HUES48 (cell line): ENCODE data around the gene AWAT1.
"Not testable (repeated sequence)": the region's sequence is repeated elsewhere in the genome, so short reads cannot be mapped to it uniquely, and the experiment has no call there.

Source experiments
- H3K27ac ChIP-seq: one replicate; pipeline ENCODE4 v1.7.0; 2013; ENCODE audit warnings: low read depth, low read length, inconsistent platforms
- H3K27me3 ChIP-seq: 2 replicates; pipeline ENCODE4 v1.6.1; 2013; ENCODE audit warnings: mild to moderate bottlenecking, low read length; ENCODE audit not compliant: control insufficient read depth, insufficient read depth
- H3K36me3 ChIP-seq: 2 replicates; pipeline ENCODE4 v1.6.1; 2013; ENCODE audit warnings: low read length; ENCODE audit not compliant: control insufficient read depth, insufficient read depth
- H3K4me1 ChIP-seq: 2 replicates; pipeline ENCODE4 v1.6.1; 2013; ENCODE audit warnings: mild to moderate bottlenecking, low read length; ENCODE audit not compliant: control insufficient read depth, insufficient read depth
- H3K4me3 ChIP-seq: 2 replicates; pipeline ENCODE4 v1.5.1; 2013; ENCODE audit warnings: mild to moderate bottlenecking, low read depth, low read length
- H3K9ac ChIP-seq: 2 replicates; pipeline ENCODE4 v1.6.1; 2013; ENCODE audit warnings: mild to moderate bottlenecking, low read depth, low read length, moderate library complexity
- H3K9me3 ChIP-seq: 2 replicates; pipeline ENCODE4 v1.6.1; 2013; ENCODE audit warnings: low read length; ENCODE audit not compliant: control insufficient read depth, insufficient read depth

Gene AWAT1

GRCh38 chrX:70234355-70234754 lies at the start of gene AWAT1:
AWAT1 (plus strand) TSS chrX:70234655; CDS start chrX:70234696, 41 bp downstream.
- H3K9me3 ChIP-seq, result peaks cover 30% of the 10 kb centered on the region
- no peaks in the 10 kb centered on the region for H3K27me3 ChIP-seq
- H3K9ac ChIP-seq, result no peak within 1 kb of the TSS
- H3K27ac ChIP-seq, result no peak within 1 kb of the TSS
- H3K4me1 ChIP-seq, result no peaks in the 10 kb centered on the region
- no peaks in the 10 kb centered on the region for H3K36me3 ChIP-seq
- H3K4me3 ChIP-seq, result no peak within 1 kb of the TSS

- Histone ChIP-seq H3K9me3 (peaks cover 30% of the 10 kb centered on the region), H3K27ac (no peak overlapping the region), H3K27me3 (no peaks in the 10 kb centered on the region), H3K4me3 (no peak overlapping the region), H3K36me3 (no peaks in the 10 kb centered on the region), H3K4me1 (no peaks in the 10 kb centered on the region), H3K9ac (no peak overlapping the region)
Measured at GRCh38 chrX:70190225-70190624, 44.2 kb upstream of the AWAT1 start.

- no peaks in the 10 kb centered on the region for H3K27me3 ChIP-seq
Measured at GRCh38 chrX:70196961-70197720, 37.3 kb upstream of the AWAT1 start.

GRCh38 chrX:70201732-70202131 lies 32.7 kb upstream of the AWAT1 start:
- no peak overlapping the region for H3K9ac ChIP-seq
- H3K9me3 ChIP-seq, result peaks cover 40% of the 10 kb centered on the region
- no peaks in the 10 kb centered on the region for H3K27me3 ChIP-seq
- no peaks in the 10 kb centered on the region for H3K36me3 ChIP-seq
- H3K4me3 ChIP-seq, result no peak overlapping the region
- no peaks in the 10 kb centered on the region for H3K4me1 ChIP-seq
- H3K27ac ChIP-seq, result no peak overlapping the region

More at GRCh38 chrX:70196961-70197720, 37.3 kb upstream of the AWAT1 start:
- Histone ChIP-seq H3K4me1 (no peaks in the 10 kb centered on the region), H3K9me3 (peaks cover 34% of the 10 kb centered on the region), H3K9ac (no peak overlapping the region), H3K27ac (no peak overlapping the region), H3K4me3 (no peak overlapping the region), H3K36me3 (no peaks in the 10 kb centered on the region)

GRCh38 chrX:70208479-70208878 lies 26.0 kb upstream of the AWAT1 start:
- no peaks in the 10 kb centered on the region for H3K27me3 ChIP-seq
- H3K27ac ChIP-seq, result no peak overlapping the region
- no peak overlapping the region for H3K4me3 ChIP-seq
- no peaks in the 10 kb centered on the region for H3K36me3 ChIP-seq
- no peaks in the 10 kb centered on the region for H3K4me1 ChIP-seq
- peaks cover 12% of the 10 kb centered on the region for H3K9me3 ChIP-seq
- no peak overlapping the region for H3K9ac ChIP-seq

- H3K4me1 ChIP-seq, H3K36me3 ChIP-seq, H3K4me3 ChIP-seq, H3K9ac ChIP-seq, H3K27ac ChIP-seq, H3K27me3 ChIP-seq: not testable (repeated sequence)
- H3K9me3 ChIP-seq, result peaks cover 12% of the 10 kb centered on the region
Measured at GRCh38 chrX:70209570-70209969, 24.9 kb upstream of the AWAT1 start.

GRCh38 chrX:70219938-70220764 lies 14.3 kb upstream of the AWAT1 start:
- Histone ChIP-seq H3K9me3 (peaks cover 15% of the 10 kb centered on the region), H3K27me3 (no peaks in the 10 kb centered on the region), H3K4me1 (no peaks in the 10 kb centered on the region), H3K27ac (no peak overlapping the region), H3K4me3 (no peak overlapping the region), H3K9ac (no peak overlapping the region), H3K36me3 (no peaks in the 10 kb centered on the region)

- Histone ChIP-seq H3K27ac (no peak overlapping the region), H3K9me3 (peaks cover 32% of the 10 kb centered on the region), H3K9ac (no peak overlapping the region), H3K4me1 (no peaks in the 10 kb centered on the region), H3K36me3 (no peaks in the 10 kb centered on the region), H3K27me3 (no peaks in the 10 kb centered on the region), H3K4me3 (no peak overlapping the region)
Measured at GRCh38 chrX:70226048-70226447, 8.4 kb upstream of the AWAT1 start.

GRCh38 chrX:70226687-70227086 lies 7.8 kb upstream of the AWAT1 start:
- H3K27me3 ChIP-seq, result no peaks in the 10 kb centered on the region
- H3K4me1 ChIP-seq, result no peaks in the 10 kb centered on the region
- no peak overlapping the region for H3K27ac ChIP-seq
- no peaks in the 10 kb centered on the region for H3K36me3 ChIP-seq
- no peak overlapping the region for H3K9ac ChIP-seq
- no peak overlapping the region for H3K4me3 ChIP-seq
- peaks cover 32% of the 10 kb centered on the region for H3K9me3 ChIP-seq

- Histone ChIP-seq H3K27ac (no peak overlapping the region), H3K4me1 (no peaks in the 10 kb centered on the region), H3K9ac (no peak overlapping the region), H3K27me3 (no peaks in the 10 kb centered on the region), H3K9me3 (peaks cover 36% of the 10 kb centered on the region), H3K36me3 (no peaks in the 10 kb centered on the region), H3K4me3 (no peak overlapping the region)
Measured at GRCh38 chrX:70231666-70232065, 2.8 kb upstream of the AWAT1 start.

- Histone ChIP-seq H3K4me3 (no peak overlapping the region), H3K9ac (no peak overlapping the region), H3K4me1 (peaks cover 4% of the 10 kb centered on the region), H3K9me3 (peaks cover 23% of the 10 kb centered on the region), H3K27ac (no peak overlapping the region), H3K36me3 (no peaks in the 10 kb centered on the region), H3K27me3 (no peaks in the 10 kb centered on the region)
Measured at GRCh38 chrX:70240751-70241150, 6.3 kb downstream of the AWAT1 start.
